SK-N-MC (cell line): ENCODE measurements around the gene ZBTB38.

ENCODE experiments used
- DNase-seq: peaks from one replicate; pipeline ENCODE4 v3.0.0-alpha.2; 2011; ENCODE audit warnings: low read depth, low spot score
- H3K27ac ChIP-seq: fragments of 200-600 bp; sonication (generic); 2 replicates; pipeline ENCODE4 v1.5.1; 2016; ENCODE audit warnings: mixed run types
- H3K36me3 ChIP-seq: fragments of 200-600 bp; sonication (generic); 2 replicates; pipeline ENCODE4 v1.6.1; 2017; ENCODE audit warnings: antibody characterized with exemption, low read length, mixed read lengths; ENCODE audit not compliant: insufficient read depth
- H3K4me3 ChIP-seq: fragments of 200-600 bp; sonication (generic); 2 replicates; pipeline ENCODE4 v1.5.1; 2016
- H3K9ac ChIP-seq: fragments of 200-600 bp; sonication (generic); 2 replicates; pipeline ENCODE4 v1.8.0; 2017; ENCODE audit warnings: mixed run types, mixed read lengths; ENCODE audit not compliant: insufficient read length
- H3K9me3 ChIP-seq: fragments of 200-600 bp; sonication (generic); 2 replicates; pipeline ENCODE4 v1.6.1; 2017; ENCODE audit warnings: low read depth, mild to moderate bottlenecking, antibody characterized with exemption, low read length, moderate library complexity, mixed read lengths
- EZH2 ChIP-seq: fragments of 200-600 bp; sonication (generic); IDR thresholded peaks from one replicate; pipeline ENCODE4 v1.6.1; 2017; ENCODE audit warnings: antibody characterized with exemption
- FOXP2 ChIP-seq: optimal IDR thresholded peaks from 2 replicates; pipeline ENCODE3; 2011; ENCODE audit warnings: mild to moderate bottlenecking, moderate library complexity; ENCODE audit not compliant: insufficient read depth; ENCODE audit errors: extremely low read length, control extremely low read depth
- POLR2AphosphoS5 ChIP-seq: IDR thresholded peaks from 2 replicates; pipeline ENCODE4 v1.6.1; 2012; ENCODE audit warnings: mild to moderate bottlenecking, low read depth, low read length, borderline replicate concordance

ZBTB38 gene

DNA sequence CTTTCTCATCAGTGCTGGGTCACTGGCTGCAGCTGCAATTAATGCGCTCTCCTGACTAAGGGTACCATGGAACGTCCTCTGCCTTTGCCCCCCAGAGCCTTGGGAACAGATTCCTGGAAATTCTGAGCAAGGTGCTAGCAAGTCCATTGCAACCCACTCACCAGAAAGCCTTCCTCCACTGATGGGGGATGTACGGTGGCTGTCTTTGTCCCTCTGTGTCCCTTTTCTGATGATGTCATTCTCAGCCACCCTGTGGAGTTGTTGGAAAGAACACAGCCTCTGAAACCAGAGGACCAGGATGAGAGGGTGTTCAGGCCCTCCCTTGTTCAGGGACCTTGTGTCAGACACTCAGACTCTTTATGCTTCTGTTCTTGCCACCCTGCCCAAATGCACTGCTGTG is 38.1 kb upstream of the ZBTB38 start:
- DNase-seq = no peak
- no peaks in the 10 kb centered on the region for H3K36me3 ChIP-seq
- no peak overlapping the region for H3K4me3 ChIP-seq
- TF ChIP-seq EZH2 = no peak
- no peak overlapping the region for H3K9ac ChIP-seq
- H3K27ac ChIP-seq = no peak overlapping the region
- H3K9me3 ChIP-seq = no peaks in the 10 kb centered on the region

DNA sequence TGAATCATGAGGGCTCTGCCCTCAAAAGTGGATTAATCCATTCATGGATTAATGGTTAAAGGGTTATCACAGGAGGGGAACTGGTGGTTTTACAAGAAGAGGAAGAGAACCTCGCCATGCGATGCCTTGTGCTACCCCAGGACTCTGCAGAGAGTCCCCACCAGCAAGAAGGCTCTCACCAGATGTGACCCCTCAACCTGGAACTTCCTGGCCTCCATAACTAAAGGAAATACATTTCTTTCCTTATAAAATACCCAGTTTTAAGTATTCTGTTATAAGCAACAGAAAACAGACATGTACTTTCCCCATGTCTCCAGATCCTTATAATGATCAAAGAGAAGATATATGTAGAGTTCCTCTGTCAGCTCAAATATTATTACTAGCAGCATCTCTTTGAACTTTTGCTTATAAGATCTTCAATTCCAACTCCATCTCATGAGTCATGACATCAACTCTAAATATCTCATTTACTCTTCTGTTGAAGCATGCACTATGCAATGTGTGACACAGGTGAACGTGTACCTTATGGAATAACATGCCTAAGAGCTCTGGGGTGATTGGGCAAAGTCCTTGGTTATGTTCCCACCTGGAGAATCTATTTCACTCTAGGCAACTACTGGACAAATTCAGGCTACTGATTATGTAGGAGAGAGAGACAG is 37.5 kb upstream of the ZBTB38 start:
- no peak for DNase-seq
- Histone ChIP-seq H3K27ac (no peak overlapping the region), H3K9me3 (no peaks in the 10 kb centered on the region), H3K4me3 (no peak overlapping the region), H3K36me3 (no peaks in the 10 kb centered on the region), H3K9ac (no peak overlapping the region)
- TF ChIP-seq POLR2AphosphoS5 = no peak

DNA sequence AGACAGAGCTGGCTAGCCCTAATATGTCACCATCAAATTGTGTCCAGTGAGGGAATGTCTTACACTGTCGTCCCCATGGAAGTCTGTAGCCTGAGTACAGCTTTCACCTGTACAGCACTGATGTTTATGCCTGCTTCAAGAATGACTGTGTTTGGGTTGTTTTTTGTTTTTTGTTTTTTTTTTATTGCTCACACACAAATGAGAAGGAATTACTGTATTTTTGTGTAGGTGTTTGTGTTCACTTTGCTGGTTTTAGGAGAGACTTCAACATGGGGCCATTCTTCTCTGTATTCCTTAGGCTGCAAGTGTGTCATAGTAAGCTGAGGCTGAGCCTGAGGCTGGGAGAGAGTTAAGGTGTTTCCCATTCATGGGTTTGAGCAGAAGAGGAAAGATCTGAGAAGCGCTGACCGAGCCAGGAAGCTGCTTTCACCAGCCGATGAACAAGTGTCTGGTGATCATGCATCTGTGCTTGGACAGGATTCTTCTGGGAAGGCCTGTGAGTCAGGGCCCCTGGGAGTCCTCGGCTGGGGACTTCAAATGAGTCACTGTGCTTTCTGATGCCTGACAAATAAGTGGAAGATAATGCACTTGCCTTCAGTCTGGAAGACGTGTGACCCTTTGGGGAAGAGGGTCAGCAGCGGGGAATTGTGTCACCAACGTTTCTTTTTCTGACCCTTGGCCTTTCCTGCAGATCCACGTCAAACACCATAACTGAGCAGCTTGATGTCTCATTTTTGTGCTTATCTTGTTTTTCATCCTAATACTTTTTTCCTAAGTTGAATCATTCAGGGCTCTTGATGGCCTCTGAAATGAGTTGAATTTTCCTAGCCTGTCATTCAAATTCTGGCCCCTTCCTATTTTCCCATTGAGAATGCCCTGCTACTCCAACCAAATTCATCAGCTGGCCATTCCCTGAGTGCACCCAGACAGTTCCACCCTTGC is 36.7 kb upstream of the ZBTB38 start:
- no peaks in the 10 kb centered on the region for H3K36me3 ChIP-seq
- DNase-seq = no peak
- no peak overlapping the region for H3K9ac ChIP-seq
- no peak overlapping the region for H3K4me3 ChIP-seq
- no peaks in the 10 kb centered on the region for H3K9me3 ChIP-seq
- TF ChIP-seq FOXP2 = no peak
- no peak for TF ChIP-seq EZH2
- no peak for TF ChIP-seq POLR2AphosphoS5
- H3K27ac ChIP-seq = no peak overlapping the region

DNA sequence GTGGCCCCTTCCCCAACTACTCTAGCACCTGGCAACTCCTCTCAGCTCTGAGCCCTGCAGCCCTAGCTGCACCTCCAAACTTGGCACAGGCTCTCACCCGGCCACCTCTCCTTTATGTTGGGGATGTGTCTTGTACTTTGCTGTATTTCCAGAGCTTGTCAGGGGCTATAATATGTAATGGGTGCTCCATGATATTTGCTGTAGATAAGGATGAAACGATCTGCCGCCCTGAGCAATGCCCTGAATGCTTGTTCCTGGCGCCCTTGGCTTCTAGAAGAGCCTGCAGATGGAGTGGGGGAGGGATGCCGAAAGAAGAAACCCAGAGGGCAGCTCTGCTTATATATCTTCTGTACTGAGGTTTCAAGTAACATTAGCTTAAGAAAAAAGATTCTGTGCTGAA is 35.9 kb upstream of the ZBTB38 start:
- DNase-seq = no peak
- no peak overlapping the region for H3K4me3 ChIP-seq
- no peaks in the 10 kb centered on the region for H3K9me3 ChIP-seq
- TF ChIP-seq POLR2AphosphoS5 = no peak
- no peak for TF ChIP-seq EZH2
- no peak for TF ChIP-seq FOXP2
- H3K27ac ChIP-seq = no peak overlapping the region
- no peaks in the 10 kb centered on the region for H3K36me3 ChIP-seq
- H3K9ac ChIP-seq = no peak overlapping the region

DNA sequence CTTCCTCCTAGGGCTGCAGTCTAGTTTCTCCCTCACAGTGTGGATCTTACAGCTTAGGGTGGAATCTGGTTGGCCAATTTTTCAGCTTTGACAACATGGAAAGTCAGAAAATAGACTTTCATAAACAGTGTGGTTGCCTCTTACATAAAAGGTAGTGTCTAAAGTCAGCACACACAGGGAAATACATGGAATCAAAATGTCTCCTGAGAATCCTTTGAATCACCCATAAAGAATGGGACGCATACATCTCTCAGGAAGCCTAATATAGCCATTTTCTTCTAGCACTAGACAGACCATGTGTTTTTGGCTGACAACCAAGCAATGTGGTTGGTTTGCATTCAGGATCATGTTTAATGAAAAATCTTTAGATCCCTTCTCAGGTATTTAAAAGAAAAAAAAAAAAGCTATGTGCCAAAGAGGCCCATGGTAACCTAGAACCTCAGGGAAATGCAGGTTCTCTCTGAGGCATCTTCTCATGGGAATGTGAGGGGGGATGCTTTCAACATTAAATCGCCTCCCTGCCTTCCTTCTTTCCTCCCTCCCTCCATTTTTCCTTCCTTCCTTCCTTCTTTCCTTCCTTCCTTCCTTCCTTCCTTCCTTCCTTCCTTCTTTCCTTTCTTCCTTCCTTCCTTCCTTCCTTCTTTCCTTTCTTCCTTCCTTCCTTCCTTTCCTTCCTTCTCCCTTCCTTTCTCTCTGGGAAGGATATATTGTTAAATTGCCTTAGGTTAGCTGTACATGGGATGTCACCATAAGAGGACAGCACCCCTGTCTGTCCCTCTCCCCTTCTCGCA is 34.3 kb upstream of the ZBTB38 start:
- TF ChIP-seq POLR2AphosphoS5 = no peak
- no peak for TF ChIP-seq FOXP2
- TF ChIP-seq EZH2 = no peak
- H3K36me3 ChIP-seq = no peaks in the 10 kb centered on the region
- peak; percentile 32 for DNase-seq
- no peak overlapping the region for H3K9ac ChIP-seq
- H3K9me3 ChIP-seq = no peaks in the 10 kb centered on the region
- no peak overlapping the region for H3K4me3 ChIP-seq
- H3K27ac ChIP-seq = no peak overlapping the region

DNA sequence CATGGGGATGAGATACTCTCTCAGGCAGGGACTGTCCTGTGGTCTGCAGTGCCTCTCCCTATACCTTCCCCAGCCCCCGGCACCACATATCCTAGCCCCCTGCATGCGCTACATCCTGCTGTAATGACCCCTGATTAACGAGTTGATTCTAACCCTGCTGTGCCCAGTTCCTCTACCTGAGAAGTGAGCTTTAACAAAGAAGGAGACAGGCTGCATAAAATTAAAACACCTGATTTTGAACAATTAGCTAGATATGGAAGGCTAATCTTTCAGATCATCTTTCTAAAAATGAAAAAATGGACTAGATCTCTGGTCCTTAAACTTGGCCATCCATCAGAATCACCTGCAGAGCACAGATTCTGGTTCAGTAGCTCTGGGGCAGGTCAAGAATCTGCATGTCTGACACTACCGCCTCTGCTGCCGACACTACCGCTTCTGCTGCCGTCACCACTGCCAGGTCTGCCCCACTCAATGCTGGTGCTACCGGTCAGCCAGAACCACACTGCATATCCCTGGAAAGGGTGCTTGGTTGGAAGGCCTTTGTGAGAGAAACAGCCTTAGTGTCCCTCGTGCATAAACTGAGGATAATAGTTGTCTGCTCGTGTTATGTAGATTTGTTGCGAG is 33.6 kb upstream of the ZBTB38 start:
- H3K9ac ChIP-seq = no peak overlapping the region
- DNase-seq = no peak
- no peak for TF ChIP-seq EZH2
- no peak for TF ChIP-seq FOXP2
- TF ChIP-seq POLR2AphosphoS5 = no peak
- no peaks in the 10 kb centered on the region for H3K9me3 ChIP-seq
- H3K27ac ChIP-seq = no peak overlapping the region
- no peak overlapping the region for H3K4me3 ChIP-seq
- no peaks in the 10 kb centered on the region for H3K36me3 ChIP-seq

DNA sequence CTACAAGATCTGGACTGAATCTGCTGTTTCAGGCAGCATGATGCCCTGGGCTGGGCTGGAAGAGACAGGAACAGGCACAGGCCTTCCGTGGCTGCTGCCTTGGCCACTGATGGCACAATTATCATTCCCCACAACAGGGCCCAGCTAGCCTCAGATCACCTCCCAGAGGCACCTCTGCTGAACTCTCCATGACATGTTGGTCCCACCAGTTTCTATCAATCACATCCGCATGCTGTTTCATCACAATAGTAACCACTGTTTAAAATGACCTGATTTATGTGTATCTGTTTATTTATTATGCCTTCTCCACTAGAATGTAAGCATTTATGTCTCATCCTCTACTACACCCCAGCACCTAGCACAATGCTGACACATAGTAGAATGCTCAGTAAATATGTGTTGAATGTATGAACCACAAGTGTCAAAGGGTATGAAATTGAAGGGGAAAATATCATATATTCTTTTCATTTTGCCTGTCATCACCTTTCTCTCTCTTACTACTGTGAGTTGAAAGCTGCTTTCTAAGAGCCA is 32.7 kb upstream of the ZBTB38 start:
- H3K9ac ChIP-seq = no peak overlapping the region
- peak overlapping the region; percentile 8; the same call in 1 of the 2 replicates for H3K27ac ChIP-seq
- no peaks in the 10 kb centered on the region for H3K9me3 ChIP-seq
- no peak overlapping the region for H3K4me3 ChIP-seq
- TF ChIP-seq POLR2AphosphoS5 (no peak), EZH2 (no peak), FOXP2 (no peak)
- no peaks in the 10 kb centered on the region for H3K36me3 ChIP-seq
- no peak for DNase-seq
